ENCODE data around the gene TTC27.

Gene TTC27

GRCh38 chr2:32755666-32756065, 127.8 kb downstream of the TTC27 start:
- DNase-seq (ENCODE audit: low read depth, low spot score): no peak
- in situ Hi-C loops (cut with HindIII; ENCODE audit: low sequenced_read_pairs): no loop called here
- no peak overlapping the region for H3K4me3 ChIP-seq (ENCODE audit: low read depth, low read length)
- TF ChIP-seq CTCF (IDR thresholded peaks at IDR 0.05; ENCODE audit: low read depth, low read length): no peak

GRCh38 chr2:32756074-32756727, 128.4 kb downstream of the TTC27 start:
- H3K4me3 ChIP-seq (ENCODE audit: low read depth, low read length): no peak overlapping the region
- in situ Hi-C loops (cut with HindIII; ENCODE audit: low sequenced_read_pairs): no loop called here

GRCh38 chr2:32758232-32758631, 130.4 kb downstream of the TTC27 start:
- in situ Hi-C loops (cut with HindIII; ENCODE audit: low sequenced_read_pairs): no loop called here
- no peak overlapping the region for H3K4me3 ChIP-seq (ENCODE audit: low read depth, low read length)
- TF ChIP-seq CTCF (IDR thresholded peaks at IDR 0.05; ENCODE audit: low read depth, low read length): no peak
- no peak for DNase-seq (ENCODE audit: low read depth, low spot score)

More at GRCh38 chr2:32756074-32756727, 128.4 kb downstream of the TTC27 start:
- DNase-seq (ENCODE audit: low read depth, low spot score): no peak
- TF ChIP-seq CTCF (IDR thresholded peaks at IDR 0.05; ENCODE audit: low read depth, low read length): no peak

GRCh38 chr2:32760628-32761027, 132.8 kb downstream of the TTC27 start:
- no peak for TF ChIP-seq CTCF (IDR thresholded peaks at IDR 0.05; ENCODE audit: low read depth, low read length)
- in situ Hi-C loops (cut with HindIII; ENCODE audit: low sequenced_read_pairs): no loop called here
- no peak for DNase-seq (ENCODE audit: low read depth, low spot score)
- H3K4me3 ChIP-seq (ENCODE audit: low read depth, low read length): no peak overlapping the region

- H3K4me3 ChIP-seq (ENCODE audit: low read depth, low read length): no peak overlapping the region
- TF ChIP-seq CTCF (IDR thresholded peaks at IDR 0.05; ENCODE audit: low read depth, low read length): no peak
- DNase-seq (ENCODE audit: low read depth, low spot score): no peak
- in situ Hi-C loops (cut with HindIII; ENCODE audit: low sequenced_read_pairs): no loop called here
Measured at GRCh38 chr2:32768387-32769174, 140.7 kb downstream of the TTC27 start.

GRCh38 chr2:32770360-32770759, 142.5 kb downstream of the TTC27 start:
- in situ Hi-C loops (cut with HindIII; ENCODE audit: low sequenced_read_pairs): no loop called here
- no peak overlapping the region for H3K4me3 ChIP-seq (ENCODE audit: low read depth, low read length)
- no peak for TF ChIP-seq CTCF (IDR thresholded peaks at IDR 0.05; ENCODE audit: low read depth, low read length)
- no peak for DNase-seq (ENCODE audit: low read depth, low spot score)

Data from astrocyte of the spinal cord (primary cell).